GM12873 (cell line): ENCODE data around the gene MTUS2.

Experiments
- TF ChIP-seq, protein P1 (sequence below): IDR thresholded peaks from 2 replicates; pipeline ENCODE4 v1.5.1; 2012; ENCODE audit warnings: low read depth, mild to moderate bottlenecking, moderate library complexity, low read length, control low read depth; ENCODE audit not compliant: insufficient read depth; ENCODE audit errors: missing control alignments

The MTUS2 gene

DNA sequence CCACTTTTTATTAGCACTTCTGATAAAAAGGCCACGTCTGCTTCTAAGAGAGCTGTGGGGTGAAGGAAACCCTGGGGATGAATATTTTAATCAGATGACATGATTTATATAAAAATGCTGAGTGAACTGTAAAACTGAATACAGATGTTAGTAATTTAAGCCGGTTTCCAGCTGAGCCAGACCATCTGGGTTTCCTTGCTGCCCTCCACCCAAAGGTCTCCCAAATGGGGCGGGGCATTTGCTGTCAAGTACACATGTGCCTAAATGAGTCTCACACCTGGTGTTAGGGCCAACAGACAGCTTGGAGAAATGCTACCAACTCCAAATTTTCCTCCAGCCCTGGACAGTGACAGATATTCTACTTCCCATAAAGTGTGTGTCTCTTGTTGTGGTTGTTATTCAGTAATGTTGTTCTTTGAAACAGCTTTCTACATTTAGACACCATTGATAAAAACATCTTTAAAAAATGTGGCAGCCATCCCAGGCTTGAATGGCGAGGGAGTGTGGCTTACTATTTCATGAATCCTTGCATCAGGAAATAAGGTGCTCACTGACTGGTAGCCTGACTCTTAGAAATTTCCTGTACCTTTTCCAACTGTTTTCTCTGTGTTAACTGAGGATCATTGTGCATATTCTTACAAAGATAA lies 350.4 kb downstream of the MTUS2 start:
- TF ChIP-seq, protein P1, sequence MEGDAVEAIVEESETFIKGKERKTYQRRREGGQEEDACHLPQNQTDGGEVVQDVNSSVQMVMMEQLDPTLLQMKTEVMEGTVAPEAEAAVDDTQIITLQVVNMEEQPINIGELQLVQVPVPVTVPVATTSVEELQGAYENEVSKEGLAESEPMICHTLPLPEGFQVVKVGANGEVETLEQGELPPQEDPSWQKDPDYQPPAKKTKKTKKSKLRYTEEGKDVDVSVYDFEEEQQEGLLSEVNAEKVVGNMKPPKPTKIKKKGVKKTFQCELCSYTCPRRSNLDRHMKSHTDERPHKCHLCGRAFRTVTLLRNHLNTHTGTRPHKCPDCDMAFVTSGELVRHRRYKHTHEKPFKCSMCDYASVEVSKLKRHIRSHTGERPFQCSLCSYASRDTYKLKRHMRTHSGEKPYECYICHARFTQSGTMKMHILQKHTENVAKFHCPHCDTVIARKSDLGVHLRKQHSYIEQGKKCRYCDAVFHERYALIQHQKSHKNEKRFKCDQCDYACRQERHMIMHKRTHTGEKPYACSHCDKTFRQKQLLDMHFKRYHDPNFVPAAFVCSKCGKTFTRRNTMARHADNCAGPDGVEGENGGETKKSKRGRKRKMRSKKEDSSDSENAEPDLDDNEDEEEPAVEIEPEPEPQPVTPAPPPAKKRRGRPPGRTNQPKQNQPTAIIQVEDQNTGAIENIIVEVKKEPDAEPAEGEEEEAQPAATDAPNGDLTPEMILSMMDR, result no peak

- TF ChIP-seq, protein P1, result no peak
These were observed 351.1 kb downstream of the MTUS2 start for GRCh38 chr13:29171244-29171643.

DNA sequence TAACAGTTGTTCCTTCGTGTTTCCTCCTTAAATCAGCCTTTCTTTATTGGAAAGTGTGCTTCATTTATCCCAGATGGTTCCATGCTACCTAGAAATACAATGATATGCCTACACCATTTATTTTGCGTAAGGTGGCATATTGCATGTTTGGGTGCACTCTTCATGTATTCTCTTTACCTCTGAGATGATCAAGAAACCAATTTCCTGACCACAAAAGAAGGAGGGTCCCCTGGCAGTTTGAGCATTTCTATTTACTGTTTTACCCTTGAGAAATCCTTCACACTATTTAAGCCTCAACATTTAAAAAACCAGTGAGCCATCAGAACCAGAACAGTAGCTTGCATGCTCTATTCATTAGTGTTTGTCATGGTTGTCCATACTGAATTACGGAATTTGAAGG lies 354.0 kb downstream of the MTUS2 start:
- TF ChIP-seq, protein P1, result no peak

DNA sequence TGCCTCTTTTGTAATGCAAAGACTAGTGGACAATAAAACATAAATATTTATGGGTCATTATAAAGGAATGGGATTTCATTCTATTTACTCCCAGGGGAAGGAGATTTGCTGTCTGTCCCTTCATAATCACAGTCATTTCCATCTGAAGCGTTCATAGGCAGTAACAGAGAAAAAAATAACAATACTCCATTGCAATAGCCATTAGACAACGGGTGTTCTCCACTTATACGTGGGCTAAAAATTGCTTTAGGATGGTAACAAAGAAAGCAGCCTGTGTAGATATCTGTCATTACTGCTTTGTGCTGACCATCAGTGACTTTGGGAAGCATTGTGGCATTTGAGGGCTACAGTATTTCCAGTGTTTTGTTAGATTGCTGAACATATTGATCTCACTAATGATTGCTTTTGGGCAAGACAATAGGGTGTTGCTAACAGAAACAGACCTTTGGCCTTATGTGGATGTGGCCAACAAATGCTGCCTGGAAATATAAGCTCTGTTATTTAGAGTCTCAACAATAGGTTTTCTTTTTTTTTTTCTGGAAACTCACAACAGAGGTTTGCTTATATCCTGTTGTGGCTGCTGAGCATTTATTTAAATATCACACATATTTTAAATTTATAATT lies 355.2 kb downstream of the MTUS2 start:
- TF ChIP-seq, protein P1, result no peak

- TF ChIP-seq, protein P1, result no peak
These were observed 359.9 kb downstream of the MTUS2 start for GRCh38 chr13:29180055-29180454.

DNA sequence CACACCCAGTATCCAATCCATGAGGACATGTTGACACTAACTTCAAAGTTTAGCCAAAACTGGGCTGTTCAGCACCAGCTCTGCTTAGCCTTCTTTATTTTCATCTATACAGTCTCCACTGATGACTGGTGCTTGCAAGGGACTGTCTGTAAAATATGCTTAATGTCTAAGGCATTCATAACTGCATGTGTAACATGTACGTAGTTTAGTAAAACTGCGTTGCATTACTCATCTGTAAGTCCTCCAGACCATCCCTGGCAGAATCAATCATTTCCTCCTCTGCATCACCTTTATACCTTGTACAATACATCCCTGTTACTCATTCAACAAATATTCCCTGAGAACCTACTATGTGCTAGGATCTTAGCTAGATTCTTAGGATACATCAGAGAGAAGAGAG lies 362.1 kb downstream of the MTUS2 start:
- TF ChIP-seq, protein P1, result no peak

- TF ChIP-seq, protein P1, result no peak
These were observed 365.8 kb downstream of the MTUS2 start for GRCh38 chr13:29185926-29186325.
